OCI-LY3 (cell line): ENCODE results near the gene ZMYND12.
A peak's percentile ranks its signal among the peaks of the same experiment; 100 is the strongest.
"Not testable (repeated sequence)": the region's sequence is repeated elsewhere in the genome, so short reads cannot be mapped to it uniquely, and the experiment has no call there.

Experiments used
- H2AFZ ChIP-seq: fragments of 200-600, 300-600 bp; shearing (Covaris generic); 2 replicates; pipeline ENCODE4 v1.6.0; 2014; ENCODE audit warnings: antibody characterized with exemption, low read depth, low read length
- H3K27ac ChIP-seq: fragments of 200-600, 300-600 bp; sonication (generic); 2 replicates; pipeline ENCODE4 v1.5.1; 2014; ENCODE audit warnings: mild to moderate bottlenecking, low read length, moderate library complexity, mixed read lengths
- H3K27me3 ChIP-seq: fragments of 200-600, 300-600 bp; sonication (generic); 2 replicates; pipeline ENCODE4 v1.6.1; 2014; ENCODE audit warnings: low read depth, low read length, mixed read lengths
- H3K36me3 ChIP-seq: fragments of 200-600, 300-600 bp; sonication (generic); replicated peaks from 2 replicates; pipeline ENCODE3; 2014; ENCODE audit warnings: low read depth, low read length, mixed read lengths
- H3K4me1 ChIP-seq: fragments of 300-600, 200-600 bp; sonication (generic); 2 replicates; pipeline ENCODE4 v1.6.1; 2014; ENCODE audit warnings: low read length, mixed read lengths
- H3K4me2 ChIP-seq: fragments of 200-600, 300-600 bp; sonication (generic); 2 replicates; pipeline ENCODE4 v1.6.1; 2014; ENCODE audit warnings: low read length, mixed read lengths
- H3K4me3 ChIP-seq: fragments of 300-600, 200-600 bp; sonication (generic); 2 replicates; pipeline ENCODE4 v1.5.1; 2014; ENCODE audit warnings: antibody characterized with exemption, mild to moderate bottlenecking, low read length, moderate library complexity
- H3K79me2 ChIP-seq: fragments of 300-600, 200-600 bp; shearing (Covaris generic); 2 replicates; pipeline ENCODE4 v1.6.1; 2014; ENCODE audit warnings: mild to moderate bottlenecking, low read length, mixed read lengths
- H3K9ac ChIP-seq: fragments of 300-600, 200-600 bp; shearing (Covaris generic); 2 replicates; pipeline ENCODE4 v1.6.0; 2014; ENCODE audit warnings: mild to moderate bottlenecking, low read length, moderate library complexity
- H3K9me3 ChIP-seq: fragments of 200-600, 300-600 bp; shearing (Covaris generic); 2 replicates; pipeline ENCODE4 v1.6.1; 2014; ENCODE audit warnings: low read length, mixed read lengths; ENCODE audit not compliant: insufficient read depth
- H4K20me1 ChIP-seq: fragments of 200-600, 300-600 bp; sonication (generic); 2 replicates; pipeline ENCODE4 v1.6.1; 2016; ENCODE audit warnings: low read length, mixed read lengths; ENCODE audit not compliant: insufficient read depth
- CTCF ChIP-seq: fragments of 200-600, 300-600 bp; sonication (generic); IDR thresholded peaks from 2 replicates; pipeline ENCODE4 v1.5.1; 2014; ENCODE audit warnings: antibody characterized with exemption, low read length, low read depth
- EZH2phosphoT487 ChIP-seq: fragments of 200-600 bp; shearing (Covaris generic); IDR thresholded peaks from 2 replicates; pipeline ENCODE4 v1.6.1; 2018; ENCODE audit warnings: antibody characterized with exemption, mixed run types, low read depth

ZMYND12 gene

GRCh38 chr1:42477775-42478174 lies 22.0 kb upstream of the ZMYND12 start:
- Histone ChIP-seq H3K9me3 (no peaks in the 10 kb centered on the region), H3K4me1 (peaks cover 5% of the 10 kb centered on the region), H4K20me1 (no peaks in the 10 kb centered on the region), H3K4me3 (no peak overlapping the region), H3K27me3 (no peaks in the 10 kb centered on the region), H3K9ac (no peak overlapping the region), H2AFZ (no peak overlapping the region), H3K36me3 (no peaks in the 10 kb centered on the region), H3K4me2 (no peak overlapping the region), H3K27ac (no peak overlapping the region), H3K79me2 (no peaks in the 10 kb centered on the region)
- TF ChIP-seq EZH2phosphoT487: no peak
- no peak for TF ChIP-seq CTCF

GRCh38 chr1:42477354-42477753 lies 21.5 kb upstream of the ZMYND12 start:
- H3K79me2 ChIP-seq, H4K20me1 ChIP-seq, H3K36me3 ChIP-seq, H3K27me3 ChIP-seq, H3K9me3 ChIP-seq, H3K27ac ChIP-seq, H3K9ac ChIP-seq, H3K4me3 ChIP-seq, H3K4me2 ChIP-seq, H3K4me1 ChIP-seq, H2AFZ ChIP-seq: not testable (repeated sequence)

- H3K36me3 ChIP-seq: no peaks in the 10 kb centered on the region
- no peaks in the 10 kb centered on the region for H3K79me2 ChIP-seq
- no peaks in the 10 kb centered on the region for H3K9me3 ChIP-seq
- no peak overlapping the region for H3K27ac ChIP-seq
- H3K4me2 ChIP-seq: no peak overlapping the region
- H3K27me3 ChIP-seq: no peaks in the 10 kb centered on the region
- no peaks in the 10 kb centered on the region for H3K4me1 ChIP-seq
- H4K20me1 ChIP-seq: no peaks in the 10 kb centered on the region
- H2AFZ ChIP-seq: no peak overlapping the region
- no peak overlapping the region for H3K4me3 ChIP-seq
- no peak overlapping the region for H3K9ac ChIP-seq
- no peak for TF ChIP-seq EZH2phosphoT487
- no peak for TF ChIP-seq CTCF
Measured at GRCh38 chr1:42476605-42477004, 20.8 kb upstream of the ZMYND12 start.

- Histone ChIP-seq H3K4me3 (no peak overlapping the region), H3K9ac (no peak overlapping the region), H3K27me3 (no peaks in the 10 kb centered on the region), H3K36me3 (no peaks in the 10 kb centered on the region), H3K4me1 (peaks cover 12% of the 10 kb centered on the region), H3K4me2 (peak overlapping the region; percentile 41), H3K9me3 (no peaks in the 10 kb centered on the region), H4K20me1 (no peaks in the 10 kb centered on the region), H2AFZ (no peak overlapping the region), H3K79me2 (no peaks in the 10 kb centered on the region), H3K27ac (no peak overlapping the region)
- TF ChIP-seq CTCF: no peak
- no peak for TF ChIP-seq EZH2phosphoT487
Measured at GRCh38 chr1:42469727-42470126, 13.9 kb upstream of the ZMYND12 start.

- no peaks in the 10 kb centered on the region for H3K27me3 ChIP-seq
- no peak overlapping the region for H3K4me2 ChIP-seq
- no peak for TF ChIP-seq CTCF
- no peak for TF ChIP-seq EZH2phosphoT487
Measured at GRCh38 chr1:42466030-42466429, 10.2 kb upstream of the ZMYND12 start.

More at GRCh38 chr1:42466030-42466429, 10.2 kb upstream of the ZMYND12 start:
- H3K9ac ChIP-seq: no peak overlapping the region
- no peak overlapping the region for H2AFZ ChIP-seq
- H3K4me1 ChIP-seq: peaks cover 17% of the 10 kb centered on the region
- H3K36me3 ChIP-seq: peaks cover 3% of the 10 kb centered on the region
- H3K79me2 ChIP-seq: no peaks in the 10 kb centered on the region
- no peak overlapping the region for H3K27ac ChIP-seq
- no peaks in the 10 kb centered on the region for H4K20me1 ChIP-seq
- H3K9me3 ChIP-seq: no peaks in the 10 kb centered on the region
- no peak overlapping the region for H3K4me3 ChIP-seq
